Measurements from ENCODE around the gene MLLT10. TPM values are rescaled to one million over a fixed set of nuclear protein-coding genes. Genes with fewer than 3 reads are reported as not detected.

Gene MLLT10
- total RNA-seq: 10 to 100 TPM; 43.0 to 49.9 TPM

- POLR2A ChIA-PET: interaction anchor here (0.8 to 1.3 kb wide), 9 partner anchors 8 to 806 kb away, joined by 3 to 6 read pairs (median 3); partner anchors contain the start of genes COMMD3 and SKIDA1
- Mint-ChIP-seq H3K9me3 (no peaks in the 10 kb centered on the region), H3K27me3 (peaks cover 5% of the 10 kb centered on the region), H3K4me1 (peaks cover 25% of the 10 kb centered on the region), H3K36me3 (ENCODE audit: low read depth) (peaks cover 12% of the 10 kb centered on the region), H3K4me3 (peak within 1 kb of the TSS; percentile 88), H3K27ac (peak within 1 kb of the TSS; percentile 91)
- CTCF ChIA-PET: interaction anchor here (0.8 to 2.0 kb wide), 4 partner anchors 13 to 37 kb away, joined by 4 to 6 read pairs (median 5); no protein-coding TSS in a partner anchor
- DNase-seq: peak; percentile 92
Observed at GRCh38 chr10:21533467-21534279, at the start of gene MLLT10. MLLT10 (plus strand) TSS chr10:21534232; CDS start chr10:21534645, 413 bp downstream.

DNA sequence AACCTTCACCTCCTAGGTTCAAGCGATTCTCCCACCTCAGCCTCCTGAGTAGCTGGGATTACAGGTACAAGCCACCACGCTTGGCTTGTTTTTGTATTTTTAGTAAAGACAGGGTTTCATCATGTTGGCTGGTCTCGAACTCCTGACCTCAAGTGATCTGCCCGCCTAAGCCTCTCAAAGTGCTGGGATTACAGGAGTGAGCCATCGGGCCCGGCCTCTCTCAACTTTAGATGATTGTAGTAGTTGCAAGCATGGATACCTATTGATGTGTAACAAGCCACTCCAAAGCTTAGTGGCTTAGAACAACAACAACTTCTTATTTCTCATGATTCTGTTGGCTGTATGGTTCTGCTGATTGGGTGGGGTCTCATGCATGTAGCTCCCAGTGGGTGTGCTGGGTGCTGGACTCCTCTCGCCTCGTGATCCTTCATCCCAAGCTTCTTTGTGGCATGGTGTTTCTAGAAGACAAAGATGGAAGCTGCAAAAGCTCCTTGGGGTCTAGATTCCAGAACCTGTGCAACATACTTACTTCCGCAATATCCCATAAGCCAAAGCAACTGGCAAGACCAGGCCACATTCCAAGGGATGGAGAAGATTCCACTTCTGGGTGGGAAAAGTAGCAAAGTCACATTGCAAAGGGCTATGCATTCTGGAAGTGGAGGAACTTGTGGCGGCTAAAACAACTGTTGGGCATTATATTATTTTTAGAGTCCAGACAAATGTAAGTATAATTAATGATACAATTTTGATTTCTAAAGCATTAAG lies 46.4 kb upstream of the MLLT10 start:
- H3K4me1 Mint-ChIP-seq: no peaks in the 10 kb centered on the region
- H3K27ac Mint-ChIP-seq: no peak overlapping the region
- DNase-seq: no peak
- H3K4me3 Mint-ChIP-seq: no peak overlapping the region
- H3K27me3 Mint-ChIP-seq: peaks cover 21% of the 10 kb centered on the region
- no peaks in the 10 kb centered on the region for H3K9me3 Mint-ChIP-seq
- ChIA-PET CTCF (no interaction called here), POLR2A (no interaction called here)
- no peaks in the 10 kb centered on the region for H3K36me3 Mint-ChIP-seq (ENCODE audit: low read depth)

- DNase-seq: no peak
- Mint-ChIP-seq H3K27ac (no peak overlapping the region), H3K27me3 (peaks cover 26% of the 10 kb centered on the region), H3K4me1 (no peaks in the 10 kb centered on the region), H3K9me3 (no peaks in the 10 kb centered on the region), H3K4me3 (no peak overlapping the region), H3K36me3 (ENCODE audit: low read depth) (no peaks in the 10 kb centered on the region)
- CTCF ChIA-PET: no interaction called here
- POLR2A ChIA-PET: no interaction called here
Observed at GRCh38 chr10:21488246-21488956, 45.6 kb upstream of the MLLT10 start.

- no peak overlapping the region for H3K27ac Mint-ChIP-seq
- H3K9me3 Mint-ChIP-seq: no peaks in the 10 kb centered on the region
- H3K4me1 Mint-ChIP-seq: peaks cover 4% of the 10 kb centered on the region
- CTCF ChIA-PET: no interaction called here
- POLR2A ChIA-PET: no interaction called here
- no peaks in the 10 kb centered on the region for H3K36me3 Mint-ChIP-seq (ENCODE audit: low read depth)
- no peak overlapping the region for H3K4me3 Mint-ChIP-seq
- DNase-seq: no peak
- H3K27me3 Mint-ChIP-seq: peaks cover 31% of the 10 kb centered on the region
Observed at GRCh38 chr10:21488957-21489446, 45.0 kb upstream of the MLLT10 start.

GRCh38 chr10:21490028-21490710 lies 43.9 kb upstream of the MLLT10 start:
- DNase-seq: no peak
- Mint-ChIP-seq H3K27me3 (peaks cover 37% of the 10 kb centered on the region), H3K27ac (no peak overlapping the region), H3K9me3 (no peaks in the 10 kb centered on the region), H3K4me3 (no peak overlapping the region), H3K4me1 (peaks cover 10% of the 10 kb centered on the region), H3K36me3 (ENCODE audit: low read depth) (no peaks in the 10 kb centered on the region)
- CTCF ChIA-PET: interaction anchor here (0.6 to 0.7 kb wide), 2 partner anchors 414 to 1499 kb away, joined by 3 to 4 read pairs; no protein-coding TSS in a partner anchor
- POLR2A ChIA-PET: no interaction called here

GRCh38 chr10:21490711-21491105 lies 43.3 kb upstream of the MLLT10 start:
- Mint-ChIP-seq H3K27me3 (peaks cover 41% of the 10 kb centered on the region), H3K4me3 (no peak overlapping the region), H3K4me1 (peaks cover 14% of the 10 kb centered on the region), H3K36me3 (ENCODE audit: low read depth) (no peaks in the 10 kb centered on the region), H3K27ac (no peak overlapping the region), H3K9me3 (no peaks in the 10 kb centered on the region)
- no peak for DNase-seq
- CTCF ChIA-PET: no interaction called here
- POLR2A ChIA-PET: no interaction called here

- no peak for DNase-seq
- H3K36me3 Mint-ChIP-seq (ENCODE audit: low read depth): no peaks in the 10 kb centered on the region
- no peak overlapping the region for H3K27ac Mint-ChIP-seq
- H3K9me3 Mint-ChIP-seq: no peaks in the 10 kb centered on the region
- POLR2A ChIA-PET: no interaction called here
- H3K27me3 Mint-ChIP-seq: peaks cover 45% of the 10 kb centered on the region
- CTCF ChIA-PET: no interaction called here
- peaks cover 18% of the 10 kb centered on the region for H3K4me1 Mint-ChIP-seq
- no peak overlapping the region for H3K4me3 Mint-ChIP-seq
Observed at GRCh38 chr10:21492421-21492820, 41.6 kb upstream of the MLLT10 start.

- CTCF ChIA-PET: interaction anchor here (1.1 to 2.7 kb wide), 2 partner anchors 214 to 500 kb away, joined by 4 to 8 read pairs; no protein-coding TSS in a partner anchor
- Mint-ChIP-seq H3K36me3 (ENCODE audit: low read depth) (no peaks in the 10 kb centered on the region), H3K9me3 (no peaks in the 10 kb centered on the region), H3K27ac (no peak overlapping the region), H3K27me3 (peaks cover 55% of the 10 kb centered on the region), H3K4me1 (peaks cover 24% of the 10 kb centered on the region), H3K4me3 (peak overlapping the region; percentile 62)
- no peak for DNase-seq
- POLR2A ChIA-PET: no interaction called here
Observed at GRCh38 chr10:21493784-21494183, 40.2 kb upstream of the MLLT10 start.

DNA sequence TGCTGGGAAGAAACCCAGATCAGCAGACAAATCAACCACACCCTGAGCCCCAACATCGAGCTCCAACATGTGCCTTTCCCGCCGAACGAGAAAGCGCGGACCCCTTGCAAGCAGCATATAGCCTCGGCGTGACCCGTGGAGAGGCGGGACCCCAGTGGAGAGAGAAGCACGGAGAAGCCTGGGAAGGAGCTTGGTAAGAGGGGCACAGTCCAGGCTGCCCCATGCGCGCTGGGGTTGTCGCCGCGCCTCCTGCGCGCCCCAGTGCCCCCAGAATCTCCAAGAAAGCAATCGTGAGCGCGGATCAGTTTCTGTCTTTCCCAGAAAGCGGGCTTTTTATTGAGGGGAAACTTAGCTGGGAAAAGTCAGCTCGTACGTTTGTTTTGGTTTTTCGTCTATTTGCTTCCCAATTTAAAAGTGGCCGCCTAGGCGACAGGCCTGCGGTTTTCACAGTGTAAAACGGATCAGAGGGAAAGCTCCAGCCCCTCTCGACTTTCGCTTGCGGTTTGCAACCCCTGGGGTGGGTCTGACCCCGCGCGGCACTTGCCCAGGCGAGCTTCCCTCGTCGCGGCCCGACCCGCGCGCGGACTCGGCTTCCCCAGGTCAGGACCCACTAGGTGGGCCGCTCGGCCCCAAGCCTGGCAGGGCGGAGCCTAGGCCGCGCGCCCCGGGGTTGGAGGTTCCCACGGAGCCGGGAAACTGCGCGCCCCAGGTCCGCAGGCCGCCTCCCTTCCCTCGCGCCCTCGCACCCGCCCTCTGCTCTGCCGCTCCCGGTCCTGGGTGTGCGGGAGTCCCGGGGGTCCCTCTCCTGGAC lies 39.6 kb upstream of the MLLT10 start:
- Mint-ChIP-seq H3K27me3 (peaks cover 61% of the 10 kb centered on the region), H3K4me3 (peak overlapping the region; percentile 70), H3K36me3 (ENCODE audit: low read depth) (no peaks in the 10 kb centered on the region), H3K9me3 (no peaks in the 10 kb centered on the region), H3K27ac (no peak overlapping the region), H3K4me1 (peaks cover 24% of the 10 kb centered on the region)
- CTCF ChIA-PET: interaction anchor here (0.5 to 2.7 kb wide), 5 partner anchors 17 to 1495 kb away, joined by 3 to 8 read pairs (median 5); no protein-coding TSS in a partner anchor
- POLR2A ChIA-PET: interaction anchor here (1.1 kb wide), 1 partner anchor 509 kb away, joined by 3 read pairs; the partner anchor contains the start of gene DNAJC1
- DNase-seq: no peak

- no peak overlapping the region for H3K27ac Mint-ChIP-seq
- ChIA-PET CTCF (interaction anchor here (0.6 to 3.8 kb wide), 27 partner anchors 9 to 1494 kb away, joined by 3 to 39 read pairs (median 4); partner anchors contain the start of gene SKIDA1), POLR2A (interaction anchor here (0.6 to 1.8 kb wide), 5 partner anchors 25 to 733 kb away, joined by 3 to 5 read pairs (median 3); partner anchors contain the start of genes DNAJC1 and MLLT10)
- no peaks in the 10 kb centered on the region for H3K9me3 Mint-ChIP-seq
- H3K27me3 Mint-ChIP-seq: peaks cover 64% of the 10 kb centered on the region
- DNase-seq: no peak
- peaks cover 24% of the 10 kb centered on the region for H3K4me1 Mint-ChIP-seq
- peak overlapping the region; percentile 70 for H3K4me3 Mint-ChIP-seq
- H3K36me3 Mint-ChIP-seq (ENCODE audit: low read depth): no peaks in the 10 kb centered on the region
Observed at GRCh38 chr10:21495002-21495751, 38.9 kb upstream of the MLLT10 start.

Data from activated CD4-positive, alpha-beta memory T cell treated with anti-CD3 and anti-CD28 coated beads, Interleukin-2, amount 10 ng/mL, durations not matched to agents 7 days and 5 days (primary cell).